Measurements from ENCODE around the gene HNRNPUL1. TPM values are rescaled to one million over a fixed set of nuclear protein-coding genes. Genes with fewer than 3 reads are reported as not detected.

HNRNPUL1 gene
- total RNA-seq, 1 donor from 2014 or later, result 81.1 TPM

- peaks cover 73 to 80% of the 10 kb centered on the region in 2 donors for H3K36me3 ChIP-seq
- H3K9me3 ChIP-seq, result no peaks in the 10 kb centered on the region
- no peaks in the 10 kb centered on the region for H3K27me3 ChIP-seq
- TF ChIP-seq CTCF (IDR thresholded peaks at IDR 0.05), result no peak
- H3K4me3 ChIP-seq, result no peak overlapping the region
- peaks cover 8 to 20% of the 10 kb centered on the region in 2 donors for H3K4me1 ChIP-seq
- no peak for DNase-seq (ENCODE audit: low spot score in 2 of 2)
- intact Hi-C loops (cut with DNase I), result no loop called here
- no peak overlapping the region for H3K27ac ChIP-seq
Measured at GRCh38 chr19:41294393-41294792, 30.2 kb downstream of the HNRNPUL1 start.

- no peaks in the 10 kb centered on the region for H3K9me3 ChIP-seq
- DNase-seq (ENCODE audit: low spot score in 2 of 2), result no peak
- H3K4me1 ChIP-seq, result peaks cover 15 to 29% of the 10 kb centered on the region in 2 donors
- H3K27me3 ChIP-seq, result no peaks in the 10 kb centered on the region
- peaks cover 65 to 82% of the 10 kb centered on the region in 2 donors for H3K36me3 ChIP-seq
- no peak for TF ChIP-seq CTCF (IDR thresholded peaks at IDR 0.05)
- intact Hi-C loops (cut with DNase I), result no loop called here
- peak overlapping the region in 1 of 2 donors; percentile 86 for H3K27ac ChIP-seq
- no peak overlapping the region for H3K4me3 ChIP-seq
Measured at GRCh38 chr19:41295499-41295898, 31.3 kb downstream of the HNRNPUL1 start.

GRCh38 chr19:41296433-41296871 is 32.3 kb downstream of the HNRNPUL1 start:
- H3K27ac ChIP-seq, result peak overlapping the region; percentile 86 to 87
- no peak for DNase-seq (ENCODE audit: low spot score in 2 of 2)
- no peak overlapping the region for H3K4me3 ChIP-seq
- TF ChIP-seq CTCF (IDR thresholded peaks at IDR 0.05), result no peak
- H3K9me3 ChIP-seq, result no peaks in the 10 kb centered on the region
- H3K36me3 ChIP-seq, result peaks cover 63 to 83% of the 10 kb centered on the region in 2 donors
- intact Hi-C loops (cut with DNase I), result no loop called here
- peaks cover 15 to 29% of the 10 kb centered on the region in 2 donors for H3K4me1 ChIP-seq
- H3K27me3 ChIP-seq, result no peaks in the 10 kb centered on the region

GRCh38 chr19:41297628-41298347 is 33.6 kb downstream of the HNRNPUL1 start:
- Histone ChIP-seq H3K9me3 (no peaks in the 10 kb centered on the region), H3K36me3 (peaks cover 60 to 80% of the 10 kb centered on the region in 2 donors), H3K27ac (peak overlapping the region; percentile 86 to 87), H3K4me3 (no peak overlapping the region), H3K27me3 (no peaks in the 10 kb centered on the region), H3K4me1 (peaks cover 15 to 29% of the 10 kb centered on the region in 2 donors)
- DNase-seq (ENCODE audit: low spot score in 2 of 2), result no peak
- intact Hi-C loops (cut with DNase I), result no loop called here
- TF ChIP-seq CTCF (IDR thresholded peaks at IDR 0.05), result no peak

- Histone ChIP-seq H3K4me3 (peak overlapping the region in 1 of 2 donors; percentile 1), H3K27ac (peak overlapping the region; percentile 86 to 87), H3K9me3 (no peaks in the 10 kb centered on the region), H3K36me3 (peaks cover 60 to 80% of the 10 kb centered on the region in 2 donors), H3K4me1 (peaks cover 15 to 29% of the 10 kb centered on the region in 2 donors), H3K27me3 (no peaks in the 10 kb centered on the region)
- DNase-seq (ENCODE audit: low spot score in 2 of 2), result peak; percentile 70 to 89
- TF ChIP-seq CTCF (IDR thresholded peaks at IDR 0.05), result no peak
- intact Hi-C loops (cut with DNase I), result no loop called here
Measured at GRCh38 chr19:41298348-41298964, 34.3 kb downstream of the HNRNPUL1 start.

Data from ascending aorta (tissue), 2 donors.